Sigmoid colon (tissue), 7 donors: Measurements from ENCODE around the gene NECTIN1. TPM values are rescaled to one million over a fixed set of nuclear protein-coding genes. Genes with fewer than 3 reads are reported as not detected.

ENCODE experiments used
- DNase-seq: peaks from one replicate; pipeline ENCODE4 v3.0.0-alpha.2; 2019
- H3K27ac ChIP-seq, 4 donors: fragments of 200-600 bp; sonication (generic); one replicate each; pipeline ENCODE4 v1.5.1; 2016 to 2019; ENCODE audit warnings: mild to moderate bottlenecking in 1 of 4
- H3K27me3 ChIP-seq, 3 donors: fragments of 200-600 bp; sonication (generic); one replicate each; pipeline ENCODE4 v1.5.1; 2019; ENCODE audit warnings: mild to moderate bottlenecking in 1 of 3
- H3K36me3 ChIP-seq, 4 donors: fragments of 200-600 bp; sonication (generic); one replicate each; pipeline ENCODE4 v1.5.1; 2016 to 2019
- H3K4me1 ChIP-seq, 4 donors: fragments of 200-600 bp; sonication (generic); one replicate each; pipeline ENCODE4 v1.5.1; 2017 to 2019
- H3K4me3 ChIP-seq, 4 donors: fragments of 200-600 bp; sonication (generic); one replicate each; pipeline ENCODE4 v1.5.1; 2017 to 2019; ENCODE audit warnings: mild to moderate bottlenecking in 2 of 4, moderate library complexity in 1 of 4
- H3K9me3 ChIP-seq, 4 donors: fragments of 200-600 bp in 3 of 4; sonication (generic) in 3 of 4; one replicate each; pipeline versions ENCODE4 v1.5.1 to v1.6.1; 2013 to 2019
- EP300 ChIP-seq, 4 donors: sonication (generic); formaldehyde crosslinking; IDR thresholded peaks; one replicate each; pipeline ENCODE4 v1.6.1; 2017; ENCODE audit warnings: antibody characterized with exemption in 4 of 4
- POLR2A ChIP-seq, 2 donors: fragments of 450-650 bp; IDR thresholded peaks; one replicate each; pipeline ENCODE4 v1.6.1; 2016; ENCODE audit warnings: antibody characterized with exemption in 2 of 2, mild to moderate bottlenecking in 2 of 2, moderate library complexity in 2 of 2
- POLR2AphosphoS5 ChIP-seq, 4 donors: sonication (generic); formaldehyde crosslinking; IDR thresholded peaks; one replicate each; pipeline ENCODE4 v1.6.1; 2017; ENCODE audit warnings: antibody characterized with exemption in 4 of 4
- WGBS, 2 donors: extraction: QIAGEN DNeasy Blood & Tissue Kit; methylation state at CpG; one replicate each; pipeline ENCODE4 v1.1.7; 2013; 5-methylcytosine and 5-hydroxymethylcytosine counted together
- intact Hi-C: fragments of 100-400 bp; cut with DNase I; formaldehyde crosslinking; loops from one replicate; pipeline ENCODE4 v1.15.1; 2023
- polyA plus RNA-seq, 3 donors: library from polyadenylated mRNA; stranded (reverse); fragments of 200-250 nt; gene quantifications; one replicate each; pipeline ENCODE4 v1.2.3, GENCODE V29; 2013
- total RNA-seq, 4 donors: library from RNA; depleted of rRNA; stranded (reverse); fragments of >200 nt; gene quantifications; one replicate each; pipeline ENCODE4 v1.1.0, GENCODE V29; 2016
- TF ChIP-seq, protein P1 (sequence below), 4 experiments: fragments of 450-650 bp in 3 of 4; fragments of 200-600 bp in 1 of 4; IDR thresholded peaks; one replicate each; pipeline ENCODE4 v1.5.1; 2016 to 2019; ENCODE audit warnings: antibody characterized with exemption in 4 of 4, mild to moderate bottlenecking in 3 of 4, moderate library complexity in 2 of 4
- donor health status: healthy with polysubstance abuse.
- donor health status: Bipolar disorder and iron deficiency.
- donor health status: healthy.

Gene NECTIN1
- total and polyA plus RNA-seq, 7 donors = 0.16 to 19.0 (median 1.7) TPM

DNA sequence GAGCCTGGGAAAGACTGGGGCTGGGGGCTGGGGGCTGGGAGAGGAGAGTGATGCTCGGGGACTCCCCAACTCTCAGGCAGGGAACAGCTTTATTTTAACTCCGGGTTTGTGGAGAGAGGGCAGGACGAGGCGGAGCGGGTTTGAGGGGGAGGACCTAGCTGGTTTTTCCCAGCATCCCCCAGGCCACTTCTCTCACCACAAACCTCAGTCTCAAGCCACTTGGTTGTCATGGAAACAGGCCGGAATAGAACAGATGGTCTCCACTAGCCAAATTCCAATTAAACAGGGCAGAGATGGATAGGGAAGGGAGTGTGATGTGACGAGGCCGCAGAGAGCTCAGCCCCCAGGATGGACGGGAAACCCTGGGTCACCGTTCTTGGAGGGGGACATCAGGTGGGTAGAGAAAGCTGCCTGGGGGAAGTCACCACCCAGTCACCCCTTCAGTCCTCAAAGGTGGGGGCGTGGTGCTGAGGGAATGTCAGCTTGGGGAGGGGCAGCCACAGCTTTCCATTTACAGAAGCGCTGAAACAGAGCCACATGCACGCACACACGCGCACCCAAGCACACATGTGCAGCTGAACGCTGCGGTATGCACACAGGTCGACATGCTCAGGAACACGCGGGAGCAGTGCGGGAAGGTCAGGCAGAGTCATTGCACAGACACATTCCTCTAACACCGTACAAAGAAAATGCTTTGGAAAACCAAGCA, 19.2 kb downstream of the NECTIN1 start:
- Histone ChIP-seq H3K27me3 (no peaks in the 10 kb centered on the region), H3K9me3 (no peaks in the 10 kb centered on the region), H3K4me1 (no peaks in the 10 kb centered on the region), H3K36me3 (no peaks in the 10 kb centered on the region), H3K27ac (no peak overlapping the region), H3K4me3 (no peak overlapping the region)
- WGBS, 2 donors = 48 to 76% methylated on average over 22 of the region's 22 CpGs
- DNase-seq = no peak
- TF ChIP-seq, protein P1, sequence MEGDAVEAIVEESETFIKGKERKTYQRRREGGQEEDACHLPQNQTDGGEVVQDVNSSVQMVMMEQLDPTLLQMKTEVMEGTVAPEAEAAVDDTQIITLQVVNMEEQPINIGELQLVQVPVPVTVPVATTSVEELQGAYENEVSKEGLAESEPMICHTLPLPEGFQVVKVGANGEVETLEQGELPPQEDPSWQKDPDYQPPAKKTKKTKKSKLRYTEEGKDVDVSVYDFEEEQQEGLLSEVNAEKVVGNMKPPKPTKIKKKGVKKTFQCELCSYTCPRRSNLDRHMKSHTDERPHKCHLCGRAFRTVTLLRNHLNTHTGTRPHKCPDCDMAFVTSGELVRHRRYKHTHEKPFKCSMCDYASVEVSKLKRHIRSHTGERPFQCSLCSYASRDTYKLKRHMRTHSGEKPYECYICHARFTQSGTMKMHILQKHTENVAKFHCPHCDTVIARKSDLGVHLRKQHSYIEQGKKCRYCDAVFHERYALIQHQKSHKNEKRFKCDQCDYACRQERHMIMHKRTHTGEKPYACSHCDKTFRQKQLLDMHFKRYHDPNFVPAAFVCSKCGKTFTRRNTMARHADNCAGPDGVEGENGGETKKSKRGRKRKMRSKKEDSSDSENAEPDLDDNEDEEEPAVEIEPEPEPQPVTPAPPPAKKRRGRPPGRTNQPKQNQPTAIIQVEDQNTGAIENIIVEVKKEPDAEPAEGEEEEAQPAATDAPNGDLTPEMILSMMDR (IDR thresholded peaks at IDR 0.05) = no peak
- TF ChIP-seq POLR2A (IDR thresholded peaks at IDR 0.05) = no peak
- TF ChIP-seq EP300 (IDR thresholded peaks at IDR 0.05) = no peak
- no peak for TF ChIP-seq POLR2AphosphoS5 (IDR thresholded peaks at IDR 0.05)
- intact Hi-C loops = no loop called here

DNA sequence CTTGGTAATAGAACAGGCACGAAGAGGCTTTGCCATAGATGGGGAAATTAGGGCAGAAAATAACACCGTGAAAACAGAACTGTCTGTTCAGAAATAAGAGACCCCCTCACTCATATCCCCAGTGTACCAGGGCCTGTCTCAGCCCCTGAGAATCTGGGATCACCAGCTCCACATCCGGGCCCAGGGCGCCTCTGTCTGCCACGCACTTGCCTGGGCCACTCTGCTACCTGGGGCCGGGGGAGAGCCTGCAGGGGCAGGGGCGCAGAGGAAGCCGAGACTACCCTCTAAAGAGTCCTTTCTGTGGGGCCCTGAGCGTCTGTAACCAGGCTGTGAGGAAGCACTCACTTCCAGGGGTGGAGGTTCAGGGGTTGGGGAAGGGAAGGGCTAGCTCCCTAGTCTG, 19.8 kb downstream of the NECTIN1 start:
- H3K36me3 ChIP-seq = no peaks in the 10 kb centered on the region
- H3K4me3 ChIP-seq = no peak overlapping the region
- intact Hi-C loops = no loop called here
- H3K9me3 ChIP-seq = no peaks in the 10 kb centered on the region
- DNase-seq = no peak
- TF ChIP-seq POLR2A (IDR thresholded peaks at IDR 0.05) = no peak
- TF ChIP-seq, protein P1 (IDR thresholded peaks at IDR 0.05) = no peak
- TF ChIP-seq EP300 (IDR thresholded peaks at IDR 0.05) = no peak
- no peak for TF ChIP-seq POLR2AphosphoS5 (IDR thresholded peaks at IDR 0.05)
- H3K27ac ChIP-seq = no peak overlapping the region
- WGBS, 2 donors = 69 to 83% methylated on average over 9 of the region's 9 CpGs
- no peaks in the 10 kb centered on the region for H3K27me3 ChIP-seq
- no peaks in the 10 kb centered on the region for H3K4me1 ChIP-seq

DNA sequence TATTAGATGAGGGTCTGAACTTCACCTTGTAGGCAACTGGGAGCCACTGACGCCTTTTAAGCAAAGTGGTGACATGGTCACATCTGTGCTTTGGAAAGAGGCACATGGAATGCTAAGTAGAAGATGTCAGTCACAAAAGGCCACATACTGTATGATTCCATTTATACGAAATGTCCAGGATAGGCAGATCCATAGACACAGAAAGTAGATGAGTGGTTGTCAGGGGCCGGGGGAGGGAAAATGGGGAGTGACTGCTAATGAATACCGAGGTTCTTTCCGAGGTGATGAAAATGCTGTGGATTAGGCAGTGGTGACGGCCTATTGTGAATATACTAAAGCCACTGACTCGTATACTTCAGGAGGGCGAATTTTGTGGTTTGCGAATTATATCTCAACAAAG, 20.6 kb downstream of the NECTIN1 start:
- Histone ChIP-seq H3K27ac (no peak overlapping the region), H3K4me3 (no peak overlapping the region), H3K36me3 (no peaks in the 10 kb centered on the region), H3K4me1 (no peaks in the 10 kb centered on the region), H3K9me3 (no peaks in the 10 kb centered on the region), H3K27me3 (no peaks in the 10 kb centered on the region)
- intact Hi-C loops = no loop called here
- TF ChIP-seq POLR2A (IDR thresholded peaks at IDR 0.05) = no peak
- no peak for TF ChIP-seq POLR2AphosphoS5 (IDR thresholded peaks at IDR 0.05)
- TF ChIP-seq, protein P1 (IDR thresholded peaks at IDR 0.05) = no peak
- no peak for TF ChIP-seq EP300 (IDR thresholded peaks at IDR 0.05)
- DNase-seq = no peak
- 79 to 83% methylated on average over 9 of the region's 9 CpGs for WGBS, 2 donors

DNA sequence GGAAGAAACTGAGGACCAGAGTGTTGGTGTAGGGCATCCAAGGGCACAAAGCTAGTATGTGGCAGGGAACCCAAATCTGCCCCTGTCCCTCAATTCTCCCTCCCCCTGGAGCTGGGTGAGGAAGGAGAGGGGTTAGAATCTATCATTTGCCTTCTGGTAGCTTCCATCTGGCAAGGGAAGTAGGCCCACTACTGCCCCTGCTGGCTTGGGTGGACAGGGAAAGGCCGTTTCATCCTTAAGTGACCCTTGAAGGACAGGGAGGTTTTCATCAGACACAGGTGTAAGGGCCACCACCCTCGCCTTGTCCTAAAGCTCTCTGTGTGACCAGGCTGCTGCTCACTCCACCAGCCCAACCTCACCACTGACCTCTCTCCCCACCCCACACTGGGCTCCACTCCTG, 22.1 kb downstream of the NECTIN1 start:
- Histone ChIP-seq H3K27ac (no peak overlapping the region), H3K4me1 (no peaks in the 10 kb centered on the region), H3K9me3 (no peaks in the 10 kb centered on the region), H3K27me3 (no peaks in the 10 kb centered on the region), H3K36me3 (no peaks in the 10 kb centered on the region), H3K4me3 (no peak overlapping the region)
- TF ChIP-seq POLR2AphosphoS5 (IDR thresholded peaks at IDR 0.05) (no peak), POLR2A (IDR thresholded peaks at IDR 0.05) (no peak), EP300 (IDR thresholded peaks at IDR 0.05) (no peak)
- TF ChIP-seq, protein P1 (IDR thresholded peaks at IDR 0.05) = no peak
- WGBS, 2 donors = 75 to 84% methylated on average over 2 of the region's 2 CpGs
- intact Hi-C loops = no loop called here
- DNase-seq = no peak

DNA sequence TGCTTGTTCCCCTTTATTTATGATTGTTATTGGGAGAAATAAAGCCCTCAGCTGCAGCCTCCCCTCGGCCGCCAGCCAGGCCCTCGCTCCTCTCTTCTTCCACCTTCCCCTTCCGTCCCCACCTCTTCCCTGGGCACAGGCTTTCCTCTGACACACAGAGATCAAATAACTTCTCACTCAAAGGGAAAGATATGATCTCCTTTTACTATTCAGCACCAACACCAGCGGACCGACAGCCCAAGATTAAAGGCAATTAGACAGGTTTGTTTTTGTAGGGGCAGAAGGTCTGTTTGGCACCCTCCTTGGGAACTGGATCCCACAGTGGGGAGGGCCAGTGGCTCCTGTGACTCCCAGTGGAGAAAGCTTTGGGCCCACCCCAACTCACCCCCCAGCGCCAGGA, 23.0 kb downstream of the NECTIN1 start:
- WGBS, 2 donors = 78 to 82% methylated on average over 7 of the region's 7 CpGs

More for the DNA sequence above, 23.0 kb downstream of the NECTIN1 start:
- H3K36me3 ChIP-seq = no peaks in the 10 kb centered on the region
- no peak for DNase-seq
- intact Hi-C loops = no loop called here
- no peaks in the 10 kb centered on the region for H3K9me3 ChIP-seq
- no peak overlapping the region for H3K27ac ChIP-seq
- TF ChIP-seq POLR2AphosphoS5 (IDR thresholded peaks at IDR 0.05) (no peak), EP300 (IDR thresholded peaks at IDR 0.05) (no peak), POLR2A (IDR thresholded peaks at IDR 0.05) (no peak)
- TF ChIP-seq, protein P1 (IDR thresholded peaks at IDR 0.05) = no peak
- no peaks in the 10 kb centered on the region for H3K4me1 ChIP-seq
- H3K27me3 ChIP-seq = no peaks in the 10 kb centered on the region
- no peak overlapping the region for H3K4me3 ChIP-seq
